HL-60 (cell line): ENCODE data around the gene SLC23A2.
A peak's percentile ranks its signal among the peaks of the same experiment; 100 is the strongest.

Experiments used
- DNase-seq, 2 experiments: peaks; one replicate each; pipeline ENCODE4 v3.0.0-alpha.2; 2010 to 2020; ENCODE audit warnings: low read depth in 1 of 2, low spot score in 1 of 2
- H3K27ac ChIP-seq: fragments of 250-450 bp; sonication (Bioruptor Pico); replicated peaks from 2 replicates; pipeline ENCODE4 v1.5.1; 2020; ENCODE audit warnings: mild to moderate bottlenecking, moderate library complexity
- H3K27me3 ChIP-seq: fragments of 250-450 bp; sonication (Bioruptor Pico); 2 replicates; pipeline ENCODE4 v1.5.1; 2021; ENCODE audit warnings: mild to moderate bottlenecking, moderate library complexity; ENCODE audit not compliant: insufficient read depth, poor library complexity, severe bottlenecking
- H3K4me3 ChIP-seq: replicated peaks from 2 replicates; pipeline ENCODE4 v1.5.1; 2011; ENCODE audit warnings: mild to moderate bottlenecking, control low read depth, low read length; ENCODE audit not compliant: insufficient read depth
- GABPA ChIP-seq: IDR thresholded peaks from 2 replicates; pipeline ENCODE4 v1.6.1; 2012; ENCODE audit warnings: low read depth
- POLR2AphosphoS5 ChIP-seq: IDR thresholded peaks from 2 replicates; pipeline ENCODE4 v1.6.1; 2012; ENCODE audit warnings: low read depth
- SPI1 ChIP-seq: IDR thresholded peaks from 2 replicates; pipeline ENCODE4 v1.6.1; 2012; ENCODE audit warnings: low read depth, mild to moderate bottlenecking, borderline replicate concordance
- TF ChIP-seq, protein P1 (sequence below): IDR thresholded peaks from 2 replicates; pipeline ENCODE4 v1.6.1; 2012; ENCODE audit warnings: low read depth; ENCODE audit not compliant: insufficient replicate concordance
- TF ChIP-seq, protein P2 (sequence below): IDR thresholded peaks from one replicate; pipeline ENCODE4 v1.5.1; 2011; ENCODE audit warnings: low read length, control low read depth, inconsistent platforms; ENCODE audit not compliant: insufficient read depth

SLC23A2 gene

DNA sequence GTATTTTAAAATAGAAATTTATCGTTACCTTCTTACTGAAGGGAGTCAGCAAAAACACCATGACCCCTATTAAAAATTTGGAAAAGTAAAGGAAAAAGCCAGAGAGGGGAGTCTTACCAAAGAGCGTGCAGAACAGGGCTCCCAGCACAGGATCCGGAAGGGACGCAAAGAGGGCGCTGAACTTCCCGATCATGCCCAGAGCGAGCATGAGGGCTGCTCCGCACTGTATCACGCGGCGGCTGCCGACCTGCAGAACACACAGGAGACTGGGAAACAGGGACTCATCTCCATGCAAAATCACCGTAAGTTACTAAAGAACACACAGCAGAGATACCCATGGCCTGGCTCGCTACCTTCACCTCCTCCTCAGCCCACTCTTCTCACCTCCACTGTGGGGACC lies 138.6 kb downstream of the SLC23A2 start:
- no peak overlapping the region for H3K27ac ChIP-seq
- H3K4me3 ChIP-seq: no peak overlapping the region
- no peak for DNase-seq
- TF ChIP-seq SPI1: no peak
- TF ChIP-seq GABPA: no peak
- TF ChIP-seq, protein P1, sequence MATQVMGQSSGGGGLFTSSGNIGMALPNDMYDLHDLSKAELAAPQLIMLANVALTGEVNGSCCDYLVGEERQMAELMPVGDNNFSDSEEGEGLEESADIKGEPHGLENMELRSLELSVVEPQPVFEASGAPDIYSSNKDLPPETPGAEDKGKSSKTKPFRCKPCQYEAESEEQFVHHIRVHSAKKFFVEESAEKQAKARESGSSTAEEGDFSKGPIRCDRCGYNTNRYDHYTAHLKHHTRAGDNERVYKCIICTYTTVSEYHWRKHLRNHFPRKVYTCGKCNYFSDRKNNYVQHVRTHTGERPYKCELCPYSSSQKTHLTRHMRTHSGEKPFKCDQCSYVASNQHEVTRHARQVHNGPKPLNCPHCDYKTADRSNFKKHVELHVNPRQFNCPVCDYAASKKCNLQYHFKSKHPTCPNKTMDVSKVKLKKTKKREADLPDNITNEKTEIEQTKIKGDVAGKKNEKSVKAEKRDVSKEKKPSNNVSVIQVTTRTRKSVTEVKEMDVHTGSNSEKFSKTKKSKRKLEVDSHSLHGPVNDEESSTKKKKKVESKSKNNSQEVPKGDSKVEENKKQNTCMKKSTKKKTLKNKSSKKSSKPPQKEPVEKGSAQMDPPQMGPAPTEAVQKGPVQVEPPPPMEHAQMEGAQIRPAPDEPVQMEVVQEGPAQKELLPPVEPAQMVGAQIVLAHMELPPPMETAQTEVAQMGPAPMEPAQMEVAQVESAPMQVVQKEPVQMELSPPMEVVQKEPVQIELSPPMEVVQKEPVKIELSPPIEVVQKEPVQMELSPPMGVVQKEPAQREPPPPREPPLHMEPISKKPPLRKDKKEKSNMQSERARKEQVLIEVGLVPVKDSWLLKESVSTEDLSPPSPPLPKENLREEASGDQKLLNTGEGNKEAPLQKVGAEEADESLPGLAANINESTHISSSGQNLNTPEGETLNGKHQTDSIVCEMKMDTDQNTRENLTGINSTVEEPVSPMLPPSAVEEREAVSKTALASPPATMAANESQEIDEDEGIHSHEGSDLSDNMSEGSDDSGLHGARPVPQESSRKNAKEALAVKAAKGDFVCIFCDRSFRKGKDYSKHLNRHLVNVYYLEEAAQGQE: no peak
- TF ChIP-seq, protein P2, sequence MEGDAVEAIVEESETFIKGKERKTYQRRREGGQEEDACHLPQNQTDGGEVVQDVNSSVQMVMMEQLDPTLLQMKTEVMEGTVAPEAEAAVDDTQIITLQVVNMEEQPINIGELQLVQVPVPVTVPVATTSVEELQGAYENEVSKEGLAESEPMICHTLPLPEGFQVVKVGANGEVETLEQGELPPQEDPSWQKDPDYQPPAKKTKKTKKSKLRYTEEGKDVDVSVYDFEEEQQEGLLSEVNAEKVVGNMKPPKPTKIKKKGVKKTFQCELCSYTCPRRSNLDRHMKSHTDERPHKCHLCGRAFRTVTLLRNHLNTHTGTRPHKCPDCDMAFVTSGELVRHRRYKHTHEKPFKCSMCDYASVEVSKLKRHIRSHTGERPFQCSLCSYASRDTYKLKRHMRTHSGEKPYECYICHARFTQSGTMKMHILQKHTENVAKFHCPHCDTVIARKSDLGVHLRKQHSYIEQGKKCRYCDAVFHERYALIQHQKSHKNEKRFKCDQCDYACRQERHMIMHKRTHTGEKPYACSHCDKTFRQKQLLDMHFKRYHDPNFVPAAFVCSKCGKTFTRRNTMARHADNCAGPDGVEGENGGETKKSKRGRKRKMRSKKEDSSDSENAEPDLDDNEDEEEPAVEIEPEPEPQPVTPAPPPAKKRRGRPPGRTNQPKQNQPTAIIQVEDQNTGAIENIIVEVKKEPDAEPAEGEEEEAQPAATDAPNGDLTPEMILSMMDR: no peak
- no peak for TF ChIP-seq POLR2AphosphoS5
- no peaks in the 10 kb centered on the region for H3K27me3 ChIP-seq

DNA sequence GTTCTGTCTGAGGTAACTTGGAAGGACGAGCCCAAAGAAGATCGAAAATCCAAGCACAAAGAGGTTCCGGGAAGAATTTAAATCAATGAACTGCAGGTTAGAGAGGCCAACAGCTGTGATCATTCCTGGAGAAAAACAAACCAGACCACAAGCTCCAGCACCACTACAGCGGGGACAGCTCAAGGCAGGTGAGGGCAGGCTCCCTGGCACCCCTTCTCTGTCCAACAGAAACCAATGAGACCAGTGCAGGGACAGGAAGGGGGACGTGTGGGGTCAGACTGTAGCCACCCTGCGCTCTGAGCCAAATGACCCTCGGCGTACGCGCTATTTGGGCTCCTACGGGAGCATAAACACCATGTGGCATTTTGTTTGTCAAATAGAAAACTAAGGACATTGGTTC lies 139.3 kb downstream of the SLC23A2 start:
- no peak for DNase-seq
- TF ChIP-seq POLR2AphosphoS5 (no peak), GABPA (no peak), SPI1 (no peak)
- TF ChIP-seq, protein P2: no peak
- TF ChIP-seq, protein P1: peak; percentile 60
- Histone ChIP-seq H3K27me3 (no peaks in the 10 kb centered on the region), H3K27ac (no peak overlapping the region), H3K4me3 (no peak overlapping the region)

DNA sequence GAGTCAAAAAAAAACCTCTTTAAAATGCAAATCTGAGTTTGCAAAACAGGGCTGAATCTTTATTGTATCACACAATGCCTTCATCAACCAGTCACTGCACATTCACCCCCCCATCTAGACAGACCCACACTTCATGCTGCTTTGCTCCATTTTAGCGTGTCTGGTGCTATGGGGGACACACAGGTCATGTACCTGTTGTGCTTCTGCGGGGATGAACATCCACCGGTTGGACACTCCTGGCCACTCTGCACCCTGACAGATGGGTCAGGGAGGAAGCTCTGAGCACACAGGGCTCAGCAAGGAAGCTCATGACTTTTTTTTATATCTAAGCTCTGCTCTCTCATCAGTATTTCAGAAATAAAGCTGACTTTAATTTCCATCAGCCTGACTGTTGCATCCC lies 143.3 kb downstream of the SLC23A2 start:
- Histone ChIP-seq H3K27ac (no peak overlapping the region), H3K27me3 (no peaks in the 10 kb centered on the region), H3K4me3 (no peak overlapping the region)
- DNase-seq: no peak
- no peak for TF ChIP-seq SPI1
- TF ChIP-seq, protein P1: no peak
